22Rv1 (cell line): Measurements from ENCODE around the gene OR2A2.

ENCODE experiments used
- ZFX ChIP-seq: fragments of 450-650 bp; IDR thresholded peaks from 2 replicates; pipeline ENCODE4 v1.6.1; 2017; ENCODE audit warnings: antibody characterized with exemption, borderline replicate concordance
- TF ChIP-seq, protein P1 (sequence below): fragments of 450-650 bp; IDR thresholded peaks from 2 replicates; pipeline ENCODE4 v1.5.1; 2017; ENCODE audit warnings: mild to moderate bottlenecking

GRCh38 chr7:144148224-144148827, 38.9 kb downstream of the OR2A2 start:
- TF ChIP-seq, protein P1, sequence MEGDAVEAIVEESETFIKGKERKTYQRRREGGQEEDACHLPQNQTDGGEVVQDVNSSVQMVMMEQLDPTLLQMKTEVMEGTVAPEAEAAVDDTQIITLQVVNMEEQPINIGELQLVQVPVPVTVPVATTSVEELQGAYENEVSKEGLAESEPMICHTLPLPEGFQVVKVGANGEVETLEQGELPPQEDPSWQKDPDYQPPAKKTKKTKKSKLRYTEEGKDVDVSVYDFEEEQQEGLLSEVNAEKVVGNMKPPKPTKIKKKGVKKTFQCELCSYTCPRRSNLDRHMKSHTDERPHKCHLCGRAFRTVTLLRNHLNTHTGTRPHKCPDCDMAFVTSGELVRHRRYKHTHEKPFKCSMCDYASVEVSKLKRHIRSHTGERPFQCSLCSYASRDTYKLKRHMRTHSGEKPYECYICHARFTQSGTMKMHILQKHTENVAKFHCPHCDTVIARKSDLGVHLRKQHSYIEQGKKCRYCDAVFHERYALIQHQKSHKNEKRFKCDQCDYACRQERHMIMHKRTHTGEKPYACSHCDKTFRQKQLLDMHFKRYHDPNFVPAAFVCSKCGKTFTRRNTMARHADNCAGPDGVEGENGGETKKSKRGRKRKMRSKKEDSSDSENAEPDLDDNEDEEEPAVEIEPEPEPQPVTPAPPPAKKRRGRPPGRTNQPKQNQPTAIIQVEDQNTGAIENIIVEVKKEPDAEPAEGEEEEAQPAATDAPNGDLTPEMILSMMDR: no peak
- no peak for TF ChIP-seq ZFX
